Loucy (cell line): ENCODE results near the gene PDE3B.

ENCODE experiments used
- CTCF ChIP-seq: fragments of 200-600 bp; sonication (generic); conservative IDR thresholded peaks from 2 replicates; pipeline ENCODE4 v1.5.1; 2014; ENCODE audit warnings: mild to moderate bottlenecking, antibody characterized with exemption, low read length
- EZH2phosphoT487 ChIP-seq: fragments of 200-600 bp; IDR thresholded peaks from 2 replicates; pipeline ENCODE4 v1.6.1; 2018; ENCODE audit warnings: antibody characterized with exemption, mild to moderate bottlenecking, moderate library complexity, borderline replicate concordance

GRCh38 chr11:14748090-14748489 lies 104.5 kb downstream of the PDE3B start:
- TF ChIP-seq CTCF (no peak), EZH2phosphoT487 (no peak)
